ENCODE results near the gene ID4. TPM values are rescaled to one million over a fixed set of nuclear protein-coding genes. Genes with fewer than 3 reads are reported as not detected.

The ID4 gene
- total RNA-seq, 6 experiments from 2014 or later: 0.39 to 5.5 (median 1.3) TPM

DNA sequence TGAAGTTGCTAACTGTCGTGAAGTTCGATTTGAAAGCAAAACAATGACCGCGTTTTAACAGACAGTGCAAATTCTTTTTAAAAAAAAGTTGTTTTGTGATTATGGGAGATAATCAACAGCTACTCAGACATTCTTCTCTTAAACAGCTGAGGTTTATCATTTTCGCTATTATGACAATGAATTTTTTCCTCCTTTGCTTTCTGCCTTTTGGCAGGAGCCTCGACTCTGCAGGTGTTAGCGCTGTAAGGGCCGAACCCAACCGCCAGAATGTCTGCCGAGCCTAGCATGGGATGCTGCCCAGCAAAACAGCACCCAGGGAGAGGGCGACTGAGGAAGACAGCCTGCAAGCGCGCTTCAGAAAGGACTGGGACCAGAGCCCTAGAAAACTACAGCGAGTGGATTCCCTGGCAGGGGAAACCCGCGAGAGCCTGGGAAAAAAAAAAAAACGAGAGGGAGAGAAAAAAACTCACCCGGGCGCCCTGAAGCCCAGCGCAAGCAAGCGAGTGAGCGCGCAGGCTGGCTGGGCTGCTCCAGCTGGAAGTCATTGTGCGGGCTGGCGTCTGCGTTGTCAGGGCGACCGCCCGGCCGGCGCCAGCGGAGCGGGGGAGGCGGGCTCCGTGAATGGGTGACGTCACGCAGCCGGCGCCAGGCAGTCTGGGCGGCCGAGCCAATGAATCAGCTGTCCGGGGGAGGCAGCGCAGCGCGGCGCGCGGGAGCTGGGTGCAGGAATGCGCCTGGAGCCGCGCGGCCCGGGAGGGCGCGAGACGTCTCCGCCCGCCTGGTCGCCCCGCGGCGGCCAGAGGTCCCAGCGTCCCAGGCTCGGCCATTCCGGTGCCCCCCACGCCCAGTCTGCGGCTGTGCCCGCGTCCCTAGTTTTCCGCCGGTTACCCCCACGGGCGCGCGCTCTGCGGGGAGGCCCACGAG lies 32.7 kb upstream of the ID4 start:
- intact Hi-C loops (cut with DNase I): no loop called here
- WGBS (ENCODE audit: insufficient coverage, low coverage, low lambda C conversion rate, missing lambda C conversion rate): under 1% methylated on average over 40 of the region's 77 CpGs
- Histone ChIP-seq H3K4me1 (peaks cover 0 to 4% (median 0%) of the 10 kb centered on the region in 4 donors), H3K9me3 (no peaks in the 10 kb centered on the region), H3K36me3 (no peaks in the 10 kb centered on the region), H3K27me3 (no peaks in the 10 kb centered on the region), H3K4me3 (peak overlapping the region; percentile 41 to 56 (median 48)), H3K27ac (peak overlapping the region; percentile 63 to 85 (median 68))
- ATAC-seq: peak; percentile 99 to 100 (median 99)
- TF ChIP-seq, protein P1, sequence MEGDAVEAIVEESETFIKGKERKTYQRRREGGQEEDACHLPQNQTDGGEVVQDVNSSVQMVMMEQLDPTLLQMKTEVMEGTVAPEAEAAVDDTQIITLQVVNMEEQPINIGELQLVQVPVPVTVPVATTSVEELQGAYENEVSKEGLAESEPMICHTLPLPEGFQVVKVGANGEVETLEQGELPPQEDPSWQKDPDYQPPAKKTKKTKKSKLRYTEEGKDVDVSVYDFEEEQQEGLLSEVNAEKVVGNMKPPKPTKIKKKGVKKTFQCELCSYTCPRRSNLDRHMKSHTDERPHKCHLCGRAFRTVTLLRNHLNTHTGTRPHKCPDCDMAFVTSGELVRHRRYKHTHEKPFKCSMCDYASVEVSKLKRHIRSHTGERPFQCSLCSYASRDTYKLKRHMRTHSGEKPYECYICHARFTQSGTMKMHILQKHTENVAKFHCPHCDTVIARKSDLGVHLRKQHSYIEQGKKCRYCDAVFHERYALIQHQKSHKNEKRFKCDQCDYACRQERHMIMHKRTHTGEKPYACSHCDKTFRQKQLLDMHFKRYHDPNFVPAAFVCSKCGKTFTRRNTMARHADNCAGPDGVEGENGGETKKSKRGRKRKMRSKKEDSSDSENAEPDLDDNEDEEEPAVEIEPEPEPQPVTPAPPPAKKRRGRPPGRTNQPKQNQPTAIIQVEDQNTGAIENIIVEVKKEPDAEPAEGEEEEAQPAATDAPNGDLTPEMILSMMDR (IDR thresholded peaks at IDR 0.05): no peak
- peak; percentile 84 for TF ChIP-seq POLR2A (IDR thresholded peaks at IDR 0.05)
- peak; percentile 96 for DNase-seq

DNA sequence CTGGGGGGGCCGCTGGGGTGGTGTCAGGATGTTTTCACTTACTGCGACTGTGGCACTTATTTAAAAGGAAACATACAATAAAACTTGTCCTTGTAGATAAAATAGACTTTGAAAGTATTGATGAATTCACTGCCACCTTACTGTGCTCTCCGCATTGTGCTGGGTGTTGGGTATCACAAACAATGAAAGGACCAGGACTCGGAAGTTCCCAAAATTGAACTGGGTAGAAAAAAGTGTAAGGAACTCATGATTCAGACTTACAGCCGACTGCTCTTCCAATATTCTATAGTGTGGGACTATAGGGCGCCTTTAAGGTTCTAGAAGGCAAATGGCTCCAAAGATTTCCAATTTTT lies 32.1 kb upstream of the ID4 start:
- Histone ChIP-seq H3K9me3 (no peaks in the 10 kb centered on the region), H3K27me3 (no peaks in the 10 kb centered on the region), H3K27ac (peak overlapping the region; percentile 63 to 85 (median 68)), H3K4me1 (peaks cover 0 to 4% (median 0%) of the 10 kb centered on the region in 4 donors), H3K36me3 (no peaks in the 10 kb centered on the region), H3K4me3 (peak overlapping the region; percentile 41 to 56 (median 48))
- 29% methylated on average over 5 of the region's 6 CpGs for WGBS (ENCODE audit: insufficient coverage, low coverage, low lambda C conversion rate, missing lambda C conversion rate)
- ATAC-seq: peak in 1 of 4 donors; percentile 6
- TF ChIP-seq, protein P1 (IDR thresholded peaks at IDR 0.05): no peak
- no peak for TF ChIP-seq POLR2A (IDR thresholded peaks at IDR 0.05)
- intact Hi-C loops (cut with DNase I): no loop called here
- DNase-seq: no peak

DNA sequence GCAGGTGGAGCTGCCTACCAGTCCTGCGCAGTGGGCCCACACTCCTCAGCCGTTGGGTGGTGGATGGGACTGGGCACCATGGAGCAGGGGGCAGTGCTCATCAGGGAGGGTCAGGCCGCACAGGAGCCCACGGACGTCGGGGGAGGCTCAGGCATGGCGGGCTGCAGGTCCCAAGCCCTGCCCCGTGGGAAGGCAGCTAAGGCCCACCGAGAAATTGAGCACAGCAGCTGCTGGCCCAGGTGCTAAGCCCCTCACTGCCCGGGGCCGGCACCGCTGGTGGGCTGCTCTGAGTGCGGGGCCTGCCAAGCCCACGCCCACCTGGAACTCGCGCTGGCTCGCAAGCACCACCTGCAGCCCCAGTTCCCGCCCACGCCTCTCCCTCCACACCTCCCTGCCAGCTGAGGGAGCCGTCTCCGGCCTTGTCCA lies 30.2 kb upstream of the ID4 start:
- Histone ChIP-seq H3K4me1 (peaks cover 0 to 5% (median 2%) of the 10 kb centered on the region in 4 donors), H3K9me3 (no peaks in the 10 kb centered on the region), H3K27me3 (no peaks in the 10 kb centered on the region), H3K36me3 (no peaks in the 10 kb centered on the region), H3K27ac (no peak overlapping the region), H3K4me3 (no peak overlapping the region)
- peak in 1 of 3 donors; percentile 40 for DNase-seq
- intact Hi-C loops (cut with DNase I): no loop called here
- no CpG with 5 or more reads among the region's 21 CpGs for WGBS (ENCODE audit: insufficient coverage, low coverage, low lambda C conversion rate, missing lambda C conversion rate)
- no peak for ATAC-seq
- TF ChIP-seq, protein P1 (IDR thresholded peaks at IDR 0.05): no peak
- TF ChIP-seq POLR2A (IDR thresholded peaks at IDR 0.05): no peak

DNA sequence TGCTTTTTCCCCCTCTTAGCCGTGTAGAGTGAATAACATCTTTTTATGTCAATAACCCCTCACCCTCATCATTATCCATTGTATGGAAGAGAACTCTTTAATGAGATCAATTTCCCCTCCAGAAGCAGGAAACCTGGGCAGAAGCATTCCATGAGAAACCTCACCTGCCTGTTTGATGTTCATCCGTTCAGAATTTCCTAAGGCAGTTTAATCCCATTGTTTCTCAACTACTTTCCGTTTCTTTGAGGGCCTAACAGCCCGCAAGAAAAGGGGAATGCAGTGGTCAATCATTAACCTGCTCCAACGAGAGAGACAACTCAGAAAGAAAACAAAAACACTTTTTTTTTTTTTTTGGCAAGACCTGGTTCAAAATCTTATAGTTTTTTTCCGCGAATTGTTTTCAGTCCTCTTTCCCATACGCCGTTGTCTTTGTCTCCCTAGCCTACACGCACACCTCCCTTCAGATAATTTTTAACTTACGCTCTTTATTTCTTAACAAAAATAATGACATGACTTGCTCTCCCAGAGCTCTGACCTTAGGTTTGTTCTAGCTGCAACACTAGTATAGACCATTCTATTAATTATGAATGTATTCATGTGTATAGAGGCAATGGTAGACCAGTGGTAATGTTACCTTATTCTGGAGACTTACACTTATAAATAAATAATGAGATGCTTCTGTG lies 25.6 kb upstream of the ID4 start:
- peaks cover 0 to 5% (median 0%) of the 10 kb centered on the region in 4 donors for H3K4me1 ChIP-seq
- no peaks in the 10 kb centered on the region for H3K27me3 ChIP-seq
- peak in 3 of 4 donors; percentile 57 to 87 (median 74) for ATAC-seq
- no peak for DNase-seq
- TF ChIP-seq, protein P1 (IDR thresholded peaks at IDR 0.05): no peak
- TF ChIP-seq POLR2A (IDR thresholded peaks at IDR 0.05): no peak
- H3K9me3 ChIP-seq: no peaks in the 10 kb centered on the region
- no peak overlapping the region for H3K4me3 ChIP-seq
- no peaks in the 10 kb centered on the region for H3K36me3 ChIP-seq
- 23% methylated on average over 11 of the region's 11 CpGs for WGBS (ENCODE audit: insufficient coverage, low coverage, low lambda C conversion rate, missing lambda C conversion rate)
- intact Hi-C loops (cut with DNase I): no loop called here
- no peak overlapping the region for H3K27ac ChIP-seq
